Kasumi-1 (cell line): ENCODE results near the gene TMCC1.
"Not testable (repeated sequence)": the region's sequence is repeated elsewhere in the genome, so short reads cannot be mapped to it uniquely, and the experiment has no call there.

Experiments used
- DNase-seq, 2 experiments: peaks; one replicate each; lab custom pipeline; 2025; lab: John Stamatoyannopoulos, UW

The TMCC1 gene

DNA sequence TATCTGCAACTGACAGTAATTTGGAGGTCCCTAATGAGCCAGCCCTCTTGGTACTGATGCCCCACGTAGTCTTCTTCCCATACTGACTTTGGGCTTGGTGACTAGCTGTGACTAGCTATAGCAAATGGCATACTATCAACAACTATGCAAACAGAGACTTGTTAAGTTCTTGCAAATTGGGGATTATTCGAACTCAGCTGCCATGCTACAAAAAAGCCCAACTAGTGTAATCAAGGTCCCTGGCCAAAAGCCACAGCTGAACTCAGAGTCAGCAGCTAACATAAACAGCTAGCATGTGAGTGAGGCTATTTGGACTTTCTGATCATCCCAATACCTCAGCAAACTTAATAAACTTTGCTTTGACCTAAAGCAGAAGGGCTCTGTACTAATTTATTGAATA lies 165.8 kb downstream of the TMCC1 start:
- DNase-seq: no peak

DNA sequence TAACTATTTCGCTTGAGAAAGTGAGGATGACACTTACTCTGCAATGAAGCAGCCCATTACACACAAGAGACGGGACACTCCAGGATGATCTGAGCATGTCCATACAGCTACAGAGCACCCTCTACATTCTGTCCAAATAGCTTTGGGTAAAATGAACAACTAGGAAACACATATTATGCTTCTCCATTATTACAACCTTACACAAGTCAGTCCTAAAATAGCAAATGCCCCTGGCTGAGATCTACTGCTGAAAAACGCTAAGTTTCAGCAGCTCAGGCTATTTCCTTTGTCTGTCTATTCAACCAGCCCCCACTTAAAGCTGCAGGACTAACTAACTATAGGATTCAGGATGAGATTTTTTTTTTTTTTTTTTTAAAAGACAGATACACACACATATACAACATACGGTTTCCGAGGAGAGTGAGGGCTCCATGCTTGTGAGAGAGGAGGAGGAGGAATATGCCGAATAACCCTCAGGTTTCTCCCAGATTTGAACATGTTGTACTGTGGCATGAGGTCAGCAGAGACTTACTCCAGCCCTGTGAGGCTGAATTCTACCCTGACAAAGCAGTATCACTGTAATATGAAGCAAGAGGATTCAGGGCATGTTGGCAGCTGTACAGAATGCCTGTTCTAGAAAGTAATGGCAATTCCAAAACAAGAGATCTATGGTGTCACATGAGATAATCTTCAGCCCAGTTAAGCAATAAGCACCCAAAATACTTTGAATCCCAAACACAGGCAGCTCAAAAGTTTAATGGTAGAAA lies 169.8 kb downstream of the TMCC1 start:
- no peak for DNase-seq

DNA sequence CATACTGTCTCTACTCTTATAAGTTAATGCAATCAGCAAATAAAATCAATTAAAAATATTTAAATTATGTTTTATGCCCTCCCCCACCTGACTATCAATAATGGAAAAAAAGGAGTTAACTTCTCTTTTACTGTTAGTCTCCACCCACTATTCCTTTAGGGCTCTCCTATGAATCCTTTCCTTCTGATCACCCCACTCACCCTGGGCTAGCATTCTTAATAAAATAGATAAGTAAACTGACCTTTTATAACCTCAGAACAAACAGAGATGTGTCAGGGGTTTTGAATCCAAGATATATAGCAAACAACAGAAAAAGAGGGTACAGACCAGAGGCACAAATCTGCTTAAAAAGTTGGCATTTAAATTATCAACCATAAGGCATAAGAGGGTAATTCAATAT lies 171.0 kb downstream of the TMCC1 start:
- DNase-seq: no peak

DNA sequence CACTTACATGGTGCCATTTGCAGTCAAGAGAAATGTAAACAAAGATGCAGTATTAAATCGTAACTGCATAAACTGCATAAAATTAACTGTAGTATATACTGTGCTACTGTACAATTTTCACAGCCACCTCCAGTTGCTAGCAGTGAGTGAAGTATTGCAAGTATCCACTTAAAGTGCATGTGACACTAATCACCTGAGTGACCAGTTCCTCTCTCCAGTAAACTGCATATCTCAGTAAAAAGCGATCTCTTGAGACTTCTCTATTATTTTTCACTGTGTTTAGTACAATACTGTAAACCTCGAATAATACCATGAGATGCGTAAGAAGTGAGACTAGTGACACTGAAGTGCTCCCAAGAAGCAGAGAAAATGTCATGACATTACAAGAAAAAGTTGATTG lies 175.3 kb downstream of the TMCC1 start:
- DNase-seq: no peak

DNA sequence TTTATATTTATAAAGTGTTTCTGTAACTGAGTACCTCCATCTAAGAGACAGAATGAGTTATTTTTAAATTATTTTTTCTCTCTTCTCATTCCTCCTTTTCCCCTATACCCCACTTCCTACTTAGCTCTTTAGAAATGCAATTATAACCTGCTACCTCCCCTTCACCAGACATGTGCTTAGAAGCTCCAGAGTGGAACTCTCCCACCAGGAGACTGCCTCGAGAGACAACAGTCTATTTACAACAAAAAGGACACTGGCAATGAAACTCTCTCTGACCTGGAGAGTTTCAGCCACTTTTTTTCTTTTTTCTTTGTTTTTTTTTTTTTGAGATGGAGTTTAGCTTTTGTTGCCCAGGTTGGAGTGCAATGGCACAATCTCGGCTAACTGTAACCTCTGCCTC lies 177.7 kb downstream of the TMCC1 start:
- no peak for DNase-seq

DNA sequence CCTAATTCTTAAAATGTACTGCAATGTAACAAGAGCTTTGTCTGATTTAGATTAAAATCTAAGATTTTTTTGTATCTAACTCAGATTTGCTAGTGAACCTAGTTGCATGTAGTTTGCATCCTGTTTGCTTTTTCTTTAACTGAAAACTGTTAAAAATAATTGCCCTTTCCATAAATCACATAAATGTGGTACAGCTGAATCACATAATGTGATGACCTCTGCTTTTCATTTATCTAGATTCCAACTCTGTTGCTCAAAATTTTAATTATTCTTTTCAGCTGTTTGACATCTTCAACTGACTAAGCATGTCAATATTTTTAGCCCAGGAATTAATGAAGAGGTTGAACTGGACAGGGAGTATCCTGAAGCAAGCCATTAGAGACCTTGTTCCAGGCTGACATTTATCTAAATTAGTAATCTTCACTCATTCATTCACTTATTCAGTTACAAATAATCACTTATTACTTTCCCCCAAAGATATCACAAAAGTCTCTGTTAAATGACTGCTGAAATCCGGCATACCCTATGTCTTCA lies 185.1 kb downstream of the TMCC1 start:
- DNase-seq: no peak

DNA sequence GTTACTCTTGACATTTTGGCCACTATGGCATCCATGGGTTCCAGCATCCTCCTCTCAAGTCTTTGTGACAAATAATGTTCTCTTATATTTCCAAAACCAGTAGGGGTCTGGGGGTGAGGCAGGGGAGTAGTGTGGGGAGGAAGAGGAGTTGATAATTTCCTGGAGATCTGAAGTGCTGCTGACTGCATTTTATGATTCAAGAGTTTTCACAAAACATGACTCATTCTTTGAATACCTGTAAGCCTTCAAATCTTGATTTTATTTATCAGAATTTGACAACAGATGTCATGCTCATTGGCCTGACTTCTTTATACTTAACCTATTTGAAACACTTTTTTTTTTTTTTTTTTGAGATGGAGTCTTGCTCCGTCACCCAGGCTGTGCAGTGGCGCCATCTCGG lies 188.2 kb downstream of the TMCC1 start:
- DNase-seq: no peak

DNA sequence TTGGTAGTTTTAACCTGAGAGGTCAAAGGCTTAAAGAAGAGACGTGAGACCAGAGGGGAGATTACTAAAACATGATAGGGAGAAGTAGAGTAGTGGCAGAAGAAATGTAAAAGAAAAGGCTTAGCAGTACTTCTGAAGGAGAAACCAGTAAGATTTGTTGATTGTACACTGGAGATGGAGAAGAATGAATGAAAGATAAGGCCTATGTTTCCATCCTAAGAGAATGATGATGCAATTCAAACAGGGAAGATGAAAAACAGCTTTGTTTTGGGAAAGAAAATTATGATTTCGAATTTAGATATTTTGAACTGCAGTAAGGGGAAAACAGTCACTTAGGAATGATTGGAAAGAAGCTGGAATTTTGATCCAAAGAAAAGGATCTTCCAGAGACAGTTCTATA lies 189.6 kb downstream of the TMCC1 start:
- DNase-seq: no peak

DNA sequence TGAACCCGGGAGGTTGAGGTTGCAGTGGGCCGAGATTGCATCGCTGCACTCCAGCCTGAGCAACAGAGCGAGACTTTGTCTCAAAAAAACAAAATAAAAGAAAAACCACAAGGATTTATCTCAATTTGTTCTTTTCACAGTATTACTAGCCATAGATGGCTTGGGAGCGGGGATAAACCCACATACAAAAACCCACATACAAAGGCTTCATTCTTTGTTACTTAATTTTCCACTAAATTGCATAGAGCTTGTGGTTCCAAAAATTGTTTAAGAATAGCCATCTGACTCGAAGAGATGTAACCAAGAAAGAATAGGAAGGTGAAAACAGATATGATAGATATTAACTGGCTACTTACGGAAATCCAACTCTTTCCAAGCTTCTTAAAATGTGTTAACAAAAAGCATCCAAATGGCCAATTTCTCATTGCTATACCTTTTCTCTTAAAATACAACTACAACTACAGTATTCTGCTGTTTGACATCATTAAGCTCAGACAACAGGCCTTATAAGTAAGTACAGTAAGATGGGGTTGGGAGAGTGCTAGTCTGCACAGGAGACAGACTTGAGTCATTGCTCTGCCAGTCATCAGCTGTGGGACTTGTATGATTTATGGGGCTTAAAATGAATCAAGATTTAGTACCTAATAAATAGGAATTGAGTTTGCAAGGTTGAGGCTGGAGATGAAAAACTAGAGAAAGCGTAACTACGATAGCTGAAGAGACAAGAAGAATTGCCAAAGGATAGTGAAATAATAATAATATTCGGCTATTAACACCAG lies 190.4 kb downstream of the TMCC1 start:
- DNase-seq: no peak

DNA sequence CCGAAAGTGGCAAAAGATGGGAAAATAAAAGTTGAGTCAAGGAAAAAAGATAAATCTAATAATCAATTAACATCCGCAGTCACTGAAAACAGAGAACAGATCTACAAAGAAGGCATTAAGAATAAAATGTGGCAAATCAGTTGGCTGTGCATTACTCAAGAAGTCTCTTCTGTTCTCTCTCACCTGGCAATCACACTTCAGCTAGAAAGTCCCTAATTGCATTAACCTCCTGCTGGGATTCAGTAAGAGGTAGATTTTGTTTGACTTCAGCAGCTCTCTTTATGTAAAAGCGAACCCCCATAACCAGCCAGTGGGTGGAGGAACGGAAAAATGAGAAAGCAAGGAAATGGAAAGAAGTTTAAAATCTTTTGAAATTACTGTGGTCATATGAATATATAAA lies 192.3 kb downstream of the TMCC1 start:
- DNase-seq: no peak

DNA sequence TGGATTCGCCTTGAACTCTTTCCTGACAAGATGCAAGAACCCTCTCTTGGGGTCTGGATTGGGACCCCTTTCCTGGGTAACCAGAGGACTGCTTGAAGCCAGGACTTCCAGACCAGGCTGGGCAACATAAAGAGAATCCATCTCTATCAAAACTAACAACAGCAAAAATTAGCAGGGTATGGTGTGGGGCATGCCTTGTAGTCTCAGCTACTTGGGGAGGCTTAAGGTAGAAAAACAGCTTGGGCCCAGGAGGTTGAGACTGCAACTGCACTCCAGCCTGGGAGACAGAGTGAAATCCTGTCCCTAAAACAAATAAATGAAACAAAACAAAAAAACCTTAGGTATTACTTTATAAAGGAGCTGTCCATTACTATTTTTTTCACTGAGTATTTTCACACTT lies 193.9 kb downstream of the TMCC1 start:
- DNase-seq: no peak

DNA sequence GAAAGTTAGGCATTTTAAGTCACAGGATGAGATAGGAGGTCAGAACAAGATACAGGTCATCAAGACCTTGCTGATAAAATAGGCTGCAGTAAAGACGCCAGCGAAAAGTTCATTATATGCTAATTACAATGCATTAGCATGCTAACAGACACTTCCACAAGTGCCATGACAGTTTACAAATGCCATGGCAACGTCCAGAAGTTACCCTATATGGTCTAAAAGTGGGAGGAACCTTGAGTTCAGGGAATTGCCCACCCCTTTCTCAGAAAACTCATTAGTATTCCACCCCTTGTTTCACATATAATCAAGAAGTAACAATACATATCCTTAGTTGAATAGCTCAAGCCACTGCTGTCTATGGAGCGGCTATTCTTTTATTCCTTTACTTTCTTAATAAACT lies 194.3 kb downstream of the TMCC1 start:
- DNase-seq: no peak

DNA sequence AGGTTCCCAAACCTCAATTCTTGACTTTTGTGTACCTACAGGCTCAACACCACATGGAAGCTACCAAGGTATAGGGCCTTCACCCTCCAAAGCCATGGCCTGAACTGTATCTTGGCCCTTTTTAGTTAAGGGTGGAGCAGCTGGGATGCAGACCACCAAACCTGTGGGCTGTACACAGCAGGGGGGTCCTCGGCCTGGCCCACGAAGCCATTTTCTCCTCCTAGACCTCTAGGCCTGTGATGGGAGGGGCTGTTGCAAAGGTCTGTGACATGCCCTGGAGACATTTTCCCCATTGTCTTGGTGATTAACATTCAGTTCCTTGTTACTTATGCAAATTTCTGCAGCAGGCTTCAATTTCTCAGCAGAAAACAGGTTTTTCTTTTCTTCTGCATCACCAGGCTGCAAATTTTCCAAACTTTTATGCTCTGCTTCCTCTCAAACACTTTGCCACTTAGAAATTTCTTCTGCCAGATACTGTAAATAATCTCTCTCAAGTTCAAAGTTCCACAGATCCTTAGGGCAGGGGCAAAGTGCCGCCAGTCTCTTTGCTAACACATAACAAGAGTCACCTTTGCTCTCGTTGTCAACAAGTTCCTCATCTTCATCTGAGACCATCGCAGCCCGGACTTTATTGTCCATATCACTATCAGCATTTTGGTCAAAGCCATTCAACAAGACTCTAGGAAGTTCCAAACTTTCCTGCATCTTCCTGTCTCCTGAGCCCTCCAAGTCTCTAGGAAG lies 196.1 kb downstream of the TMCC1 start:
- no peak for DNase-seq

DNA sequence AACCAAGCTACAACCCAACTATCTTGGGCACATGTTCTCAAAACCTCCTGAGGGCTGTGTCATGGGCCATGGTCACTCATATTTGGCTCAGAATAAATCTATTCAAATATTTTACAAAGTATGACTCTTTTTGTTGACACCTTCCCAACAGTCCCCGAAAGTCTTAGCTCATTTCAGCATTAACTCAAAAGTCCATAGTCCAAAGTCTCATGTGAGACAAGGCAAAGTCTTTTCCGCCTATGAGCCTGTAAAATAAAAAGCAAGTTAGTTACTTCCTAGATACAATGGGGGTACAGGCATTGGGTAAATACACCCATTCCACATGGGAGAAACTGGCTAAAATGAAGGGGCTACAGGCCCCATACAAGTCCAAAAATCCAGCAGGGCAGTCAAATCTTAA lies 197.1 kb downstream of the TMCC1 start:
- not testable (repeated sequence) for DNase-seq

DNA sequence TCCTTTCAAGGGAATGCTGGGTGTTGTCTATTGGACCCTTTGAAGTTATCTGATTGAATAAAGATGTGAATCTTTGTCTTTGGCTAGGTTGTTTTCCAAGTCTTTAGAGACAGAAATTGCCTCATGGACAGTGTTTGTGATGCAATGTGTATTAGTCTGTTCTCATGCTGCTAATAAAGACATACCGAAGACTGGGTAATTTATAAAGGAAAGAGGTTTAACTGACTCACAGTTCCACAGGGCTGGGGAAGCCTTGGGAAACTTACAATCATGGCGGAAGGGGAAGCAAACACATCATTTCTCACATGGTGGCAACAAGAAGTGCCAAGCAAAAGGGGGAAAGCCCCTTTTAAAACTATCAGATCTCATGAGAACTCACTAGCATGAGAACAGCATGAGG lies 198.3 kb downstream of the TMCC1 start:
- DNase-seq: no peak

DNA sequence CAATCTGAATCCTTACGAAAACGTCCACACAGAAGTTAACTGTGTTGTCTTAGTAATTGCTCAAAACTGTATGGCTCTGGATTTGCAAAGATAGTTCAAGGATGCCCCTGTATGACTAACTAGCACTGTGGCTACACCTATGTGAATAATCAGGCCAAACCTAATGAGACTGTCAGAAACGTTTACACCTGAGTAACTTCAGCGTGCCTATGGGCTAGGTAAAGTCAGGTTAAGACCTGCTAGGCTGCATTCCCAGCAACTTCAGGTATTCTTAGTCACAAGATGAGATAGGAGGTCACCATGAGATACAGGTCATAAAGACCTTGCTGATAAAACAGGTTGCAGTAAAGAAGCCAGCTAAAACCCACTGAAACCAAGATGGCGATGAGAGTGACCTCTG lies 199.3 kb downstream of the TMCC1 start:
- DNase-seq: no peak

DNA sequence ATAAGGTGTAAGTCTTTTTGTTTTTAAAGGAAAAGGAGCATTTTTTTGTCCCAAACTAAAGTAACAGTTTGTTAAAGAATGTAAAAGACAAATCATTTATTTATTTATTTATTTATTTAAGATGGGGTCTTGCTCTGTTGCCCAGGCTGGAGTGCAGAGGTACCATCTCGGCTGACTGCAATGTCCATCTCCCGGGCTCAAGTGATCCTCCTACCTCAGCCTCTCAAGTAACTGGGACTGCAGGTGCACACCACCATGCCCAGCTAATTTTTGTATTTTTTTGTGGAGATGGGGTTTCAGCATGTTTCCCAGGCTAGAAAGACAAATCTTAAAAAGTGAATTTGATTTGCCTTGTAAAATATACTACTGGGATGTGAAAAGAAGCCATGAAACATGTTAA lies 200.8 kb downstream of the TMCC1 start:
- DNase-seq: no peak

DNA sequence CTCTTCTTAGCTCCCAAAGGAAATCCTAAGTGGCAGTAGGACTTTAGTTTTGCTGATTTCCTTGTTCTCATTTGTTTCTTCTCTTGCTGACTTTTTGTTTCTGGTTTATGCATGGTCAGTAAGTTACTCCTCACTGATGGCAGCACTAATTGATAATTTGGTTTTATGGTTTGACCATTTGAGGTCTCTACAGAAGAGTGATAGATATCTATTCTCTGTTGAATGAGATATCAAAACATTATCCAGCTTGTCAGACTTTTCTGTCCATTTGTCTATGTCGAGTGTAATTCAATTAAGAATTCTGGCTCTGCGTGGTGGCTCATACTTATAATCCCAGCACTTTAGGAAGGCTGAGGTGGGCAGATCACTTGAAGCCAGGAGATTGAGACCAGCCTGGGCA lies 202.5 kb downstream of the TMCC1 start:
- DNase-seq: no peak

DNA sequence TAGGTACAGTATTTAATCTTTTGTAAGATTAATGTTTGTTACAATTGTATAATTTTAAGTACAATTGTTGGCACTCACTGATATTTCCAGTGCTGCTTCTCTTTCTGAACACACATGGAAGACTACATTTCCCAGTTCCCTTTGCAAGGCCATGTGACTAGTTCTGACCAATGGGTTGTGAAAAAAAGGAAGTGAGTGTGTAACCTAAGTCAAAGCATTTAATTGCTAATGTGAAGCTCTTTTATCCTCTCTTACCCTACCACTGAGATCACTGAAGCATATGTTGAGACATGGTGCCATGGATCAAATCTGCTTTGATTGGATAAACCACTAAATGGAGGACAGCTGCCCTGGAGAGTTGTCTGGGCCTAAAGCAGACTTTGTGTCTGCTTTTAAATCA lies 203.1 kb downstream of the TMCC1 start:
- peak; percentile 94 to 96 for DNase-seq

DNA sequence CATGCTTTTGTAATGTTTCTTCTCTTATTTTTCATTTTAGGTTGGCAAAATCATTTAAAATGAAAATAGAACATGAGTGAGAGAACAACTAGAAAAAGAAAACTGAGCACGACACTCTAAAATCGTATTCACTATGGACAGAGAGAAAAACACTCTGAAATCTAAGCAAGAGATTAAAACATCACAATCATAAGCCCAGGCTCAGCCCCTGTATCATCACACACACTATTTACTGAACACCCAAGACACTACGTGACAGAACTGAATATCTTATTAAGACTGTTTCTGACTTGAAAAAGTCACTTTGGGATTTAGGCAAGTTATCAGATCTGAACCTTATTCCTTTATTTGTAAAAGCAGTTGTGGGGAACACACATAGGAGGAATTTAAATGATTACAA lies 204.5 kb downstream of the TMCC1 start:
- no peak for DNase-seq

DNA sequence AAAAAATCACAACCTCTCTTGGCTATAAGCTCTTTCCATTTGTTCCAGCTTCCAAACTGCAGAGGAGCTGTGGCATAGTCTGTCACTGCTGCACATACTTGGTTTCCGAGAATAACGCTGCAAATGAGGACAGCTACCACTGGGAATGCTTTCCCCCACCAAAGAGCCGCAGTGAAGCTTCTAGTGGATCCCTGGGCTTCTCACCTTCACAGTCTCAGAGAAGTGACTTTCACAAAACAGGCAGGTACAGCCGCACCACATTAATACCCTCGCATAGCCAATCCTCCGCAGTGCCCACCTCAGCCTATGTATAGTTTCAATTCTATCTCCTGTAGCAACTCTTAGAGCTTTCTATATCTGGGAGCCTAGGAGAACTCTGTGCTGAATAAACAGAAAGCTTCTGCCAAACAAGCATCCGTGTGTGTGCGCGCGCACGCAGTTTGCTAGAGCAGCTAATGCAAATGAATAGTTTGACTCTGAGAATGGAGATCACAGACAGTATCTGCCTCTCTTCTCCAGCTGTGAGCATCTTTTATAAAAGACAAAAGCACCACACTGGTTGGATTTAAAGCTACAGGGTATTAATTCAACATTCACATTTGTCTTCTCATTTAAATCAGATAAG lies 205.1 kb downstream of the TMCC1 start:
- no peak for DNase-seq

DNA sequence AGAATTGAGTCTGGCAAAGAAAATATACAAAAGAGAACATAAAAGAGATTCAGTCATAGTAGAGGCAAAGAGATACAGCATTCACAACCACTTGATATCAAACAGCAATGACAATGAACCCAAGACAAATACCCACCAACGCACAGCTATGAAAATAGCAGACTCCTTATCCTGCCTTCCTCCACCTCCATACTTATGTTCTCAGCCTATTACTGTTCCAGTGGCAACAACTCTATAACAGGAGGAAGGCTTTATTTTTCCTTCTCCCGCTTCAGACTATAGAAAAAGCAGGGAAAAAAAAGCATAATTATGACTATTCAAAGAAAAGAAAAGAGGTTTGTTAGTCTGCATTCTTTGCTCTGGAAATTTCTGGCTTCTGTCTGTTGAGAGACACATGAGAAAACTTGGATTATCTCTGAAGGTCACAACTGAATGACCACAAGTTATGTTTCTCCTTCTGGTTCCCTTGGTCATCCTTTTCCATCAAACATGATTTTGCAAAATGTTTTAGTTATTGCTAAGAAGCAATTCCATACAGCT lies 205.9 kb downstream of the TMCC1 start:
- no peak for DNase-seq
